Right forelimb (tissue), 1 donor: Measurements from ENCODE around the gene ABCA3.
"Not testable (repeated sequence)": the region's sequence is repeated elsewhere in the genome, so short reads cannot be mapped to it uniquely, and the experiment has no call there.

Experiments used
- DNase-seq: peaks from one replicate; pipeline ENCODE4 v3.0.0-alpha.2; 2018

The ABCA3 gene

DNA sequence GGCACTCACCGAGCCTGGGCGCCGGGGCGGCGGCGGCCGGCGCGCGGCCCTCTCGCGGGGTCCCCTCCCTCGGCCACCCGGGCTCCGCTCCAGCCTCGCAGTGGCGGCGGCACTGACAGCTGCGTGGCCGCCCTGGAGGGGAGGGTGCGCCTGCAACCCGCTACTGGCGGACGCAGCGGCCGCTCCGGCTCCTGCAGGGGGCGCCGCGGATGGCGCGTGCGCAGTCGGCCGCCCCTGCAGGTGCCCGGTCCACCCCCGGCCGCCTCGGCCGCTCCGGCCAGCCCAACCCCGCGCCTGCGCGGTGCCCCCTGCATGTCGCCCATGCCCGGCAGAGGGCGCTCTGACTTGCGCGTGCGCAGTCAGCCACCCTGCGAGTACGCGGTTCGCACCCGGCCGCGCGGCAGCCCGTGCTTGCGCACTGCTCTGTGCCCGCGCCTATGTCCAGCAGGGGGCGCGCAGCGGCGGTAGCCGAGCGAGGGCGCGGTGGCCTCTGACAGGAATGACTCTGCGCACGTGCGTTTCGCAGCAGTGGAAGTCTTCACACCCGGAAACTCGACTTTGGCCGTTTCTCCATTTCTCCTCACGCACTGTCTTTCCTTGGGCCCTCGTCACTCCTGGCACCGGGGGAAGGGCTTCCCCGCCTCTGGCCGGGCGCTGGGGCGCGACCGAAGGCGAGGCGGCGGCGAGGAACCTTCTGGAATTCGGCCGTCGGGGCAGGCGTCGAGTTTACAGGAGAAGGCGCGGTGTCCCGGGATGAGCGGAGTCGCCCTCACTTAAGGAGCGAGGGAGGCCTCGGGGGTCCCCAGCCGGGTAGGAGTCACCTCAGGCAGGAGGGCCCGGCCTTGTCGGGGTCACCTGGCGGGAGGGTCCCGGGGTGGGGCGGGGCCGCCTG is at the start of gene ABCA3:
ABCA3 (minus strand) TSS at position 165 of the 892 bp plus-strand sequence. CDS start 14,262 bp downstream, outside the sequence.
- peak; percentile 100 for DNase-seq

- DNase-seq = no peak
These were observed 48.4 kb upstream of the ABCA3 start for GRCh38 chr16:2388875-2389433.

DNA sequence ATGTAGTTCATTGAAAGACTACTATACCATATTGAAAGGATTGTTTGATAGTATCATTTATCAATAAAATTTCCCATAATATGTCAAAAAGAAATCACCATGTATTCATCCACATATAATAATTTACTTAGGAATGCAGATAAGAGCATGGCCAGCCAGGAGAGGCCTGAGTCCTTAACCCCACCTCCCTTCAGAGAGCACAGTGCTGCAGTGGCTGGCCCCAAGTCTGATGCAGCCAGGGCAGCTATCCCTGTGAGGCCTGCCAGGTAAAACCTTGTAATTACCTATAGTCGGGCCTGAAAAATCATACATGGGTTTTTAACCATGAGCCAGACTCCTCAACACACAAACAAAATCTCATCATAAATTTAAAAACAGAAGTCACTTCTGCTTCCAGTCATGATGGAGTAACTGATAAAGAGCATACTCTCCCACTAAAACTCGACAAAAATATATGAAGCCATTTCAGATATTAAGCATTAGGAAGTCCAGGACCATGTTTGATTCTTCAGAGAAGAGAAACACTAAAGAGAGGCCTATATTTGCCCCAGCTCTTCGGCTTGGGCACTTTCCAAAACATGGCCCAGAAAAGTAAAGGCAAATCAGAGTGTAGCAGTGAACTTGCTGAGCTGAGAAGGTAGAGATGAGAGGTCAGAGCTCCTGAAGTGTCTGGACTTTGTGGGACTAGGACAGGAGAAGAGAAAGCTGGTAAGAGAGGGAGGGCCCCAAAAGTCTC is 47.8 kb upstream of the ABCA3 start:
- no peak for DNase-seq

GRCh38 chr16:2386990-2387389 is 46.5 kb upstream of the ABCA3 start:
- DNase-seq = no peak

DNA sequence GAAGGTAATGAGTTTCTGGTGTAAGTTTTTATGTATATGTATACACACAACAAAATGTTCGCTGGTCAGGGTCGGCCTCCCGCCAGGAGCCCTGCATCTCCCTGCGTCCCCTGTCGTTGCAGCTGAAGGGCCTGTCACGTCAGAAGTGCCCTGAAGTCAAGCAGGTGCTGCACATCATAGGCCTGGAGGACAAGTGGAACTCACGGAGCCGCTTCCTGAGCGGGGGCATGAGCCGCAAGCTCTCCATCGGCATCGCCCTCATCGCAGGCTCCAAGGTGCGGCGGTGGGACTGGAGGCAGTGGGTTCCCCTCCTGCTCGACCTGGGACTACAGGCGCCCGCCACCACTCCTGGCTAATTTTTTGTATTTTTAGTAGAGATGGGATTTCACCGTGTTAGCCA is 45.5 kb upstream of the ABCA3 start:
- not testable (repeated sequence) for DNase-seq

GRCh38 chr16:2385190-2385836 is 44.8 kb upstream of the ABCA3 start:
- no peak for DNase-seq

DNA sequence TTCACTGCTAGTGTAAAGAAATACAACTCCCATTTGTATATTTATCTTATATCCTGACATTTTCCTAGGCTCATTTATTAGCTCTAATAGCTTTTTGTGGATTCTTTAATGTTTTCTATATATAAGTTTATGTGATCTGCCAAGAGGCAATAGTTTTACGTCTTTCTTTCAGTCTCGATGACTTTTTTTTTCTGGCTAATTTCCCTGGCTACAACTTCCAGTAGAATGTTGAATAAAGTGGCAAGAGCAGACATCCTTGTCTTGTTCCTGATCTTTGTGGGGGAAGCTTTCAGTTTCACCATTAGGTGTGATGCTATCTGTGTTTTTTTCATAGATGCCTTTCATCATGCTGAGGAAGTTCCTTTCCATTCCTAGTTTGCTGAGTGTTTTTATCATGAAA is 43.9 kb upstream of the ABCA3 start:
- no peak for DNase-seq

- no peak for DNase-seq
These were observed 43.0 kb upstream of the ABCA3 start for GRCh38 chr16:2383501-2383900.

DNA sequence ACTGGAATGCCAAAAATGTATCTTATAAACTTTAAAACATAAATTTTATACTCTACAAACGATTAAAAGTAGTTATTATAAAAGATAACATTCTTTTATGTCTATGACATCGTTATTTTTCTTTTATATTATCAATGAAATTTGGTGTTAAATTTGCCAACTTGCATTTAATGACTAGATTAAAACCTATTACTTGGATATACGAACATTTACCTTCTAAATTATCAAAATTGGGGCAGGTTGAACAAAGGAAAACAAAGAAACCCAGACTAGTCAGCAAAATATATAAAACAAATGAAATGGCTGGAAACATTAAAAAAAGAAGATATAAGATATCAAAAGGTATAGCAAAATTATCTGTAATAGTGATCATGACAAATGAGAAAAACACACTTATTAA is 34.1 kb upstream of the ABCA3 start:
- no peak for DNase-seq

GRCh38 chr16:2373176-2373575 is 32.6 kb upstream of the ABCA3 start:
- no peak for DNase-seq

- no peak for DNase-seq
These were observed 32.2 kb upstream of the ABCA3 start for GRCh38 chr16:2372684-2373083.

DNA sequence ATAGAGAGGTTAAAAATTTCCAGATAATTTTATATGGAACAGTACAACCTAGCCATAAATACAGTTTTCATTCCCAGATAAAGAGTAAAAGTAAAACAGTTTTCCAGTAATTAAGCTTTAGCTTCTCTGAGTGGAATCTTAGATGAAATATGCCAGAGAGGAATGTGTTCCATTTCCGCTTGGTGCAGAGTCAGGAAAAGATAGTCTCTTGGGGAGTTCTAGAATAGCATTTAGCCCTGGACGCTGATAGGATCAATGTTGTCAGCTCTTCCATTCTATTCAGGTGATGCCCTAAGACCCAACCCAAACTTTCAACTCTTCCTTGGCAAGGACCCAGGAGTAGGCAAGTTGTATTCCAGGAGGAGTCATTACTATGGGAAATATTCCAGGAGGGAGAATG is 30.9 kb upstream of the ABCA3 start:
- DNase-seq = no peak

GRCh38 chr16:2370721-2371120 is 30.2 kb upstream of the ABCA3 start:
- no peak for DNase-seq

DNA sequence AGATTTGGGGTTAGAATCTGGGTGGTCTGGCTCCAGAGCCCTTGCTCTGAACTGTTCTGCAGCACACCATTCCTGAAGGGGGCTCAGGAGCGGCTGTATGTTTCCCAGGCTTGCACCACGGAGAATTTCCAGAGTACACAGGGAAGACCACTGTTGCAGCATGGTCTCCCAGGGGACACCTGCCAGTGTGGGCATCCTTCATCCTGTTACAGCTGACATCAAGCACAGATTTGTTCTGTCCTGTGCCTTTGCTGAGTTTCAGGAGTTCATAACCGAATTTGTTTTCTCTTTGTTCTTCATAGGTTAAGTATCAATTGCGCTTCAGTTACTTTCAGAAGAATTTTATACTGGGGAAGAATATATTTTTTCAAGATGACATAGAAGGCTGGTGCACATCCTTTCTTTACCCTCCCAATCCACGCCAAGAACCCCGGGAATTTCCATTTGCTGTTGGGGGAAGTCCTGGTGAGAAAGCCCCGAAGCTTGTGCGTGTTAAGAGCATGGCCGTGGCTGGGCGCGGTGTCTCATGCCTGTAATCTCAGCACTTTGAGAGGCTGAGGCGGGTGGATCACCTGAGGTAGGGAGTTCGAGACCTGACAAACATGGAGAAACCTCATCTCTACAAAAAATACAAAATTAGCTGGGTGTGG is 26.3 kb upstream of the ABCA3 start:
- no peak for DNase-seq

GRCh38 chr16:2365397-2366294 is 25.1 kb upstream of the ABCA3 start:
- no peak for DNase-seq

DNA sequence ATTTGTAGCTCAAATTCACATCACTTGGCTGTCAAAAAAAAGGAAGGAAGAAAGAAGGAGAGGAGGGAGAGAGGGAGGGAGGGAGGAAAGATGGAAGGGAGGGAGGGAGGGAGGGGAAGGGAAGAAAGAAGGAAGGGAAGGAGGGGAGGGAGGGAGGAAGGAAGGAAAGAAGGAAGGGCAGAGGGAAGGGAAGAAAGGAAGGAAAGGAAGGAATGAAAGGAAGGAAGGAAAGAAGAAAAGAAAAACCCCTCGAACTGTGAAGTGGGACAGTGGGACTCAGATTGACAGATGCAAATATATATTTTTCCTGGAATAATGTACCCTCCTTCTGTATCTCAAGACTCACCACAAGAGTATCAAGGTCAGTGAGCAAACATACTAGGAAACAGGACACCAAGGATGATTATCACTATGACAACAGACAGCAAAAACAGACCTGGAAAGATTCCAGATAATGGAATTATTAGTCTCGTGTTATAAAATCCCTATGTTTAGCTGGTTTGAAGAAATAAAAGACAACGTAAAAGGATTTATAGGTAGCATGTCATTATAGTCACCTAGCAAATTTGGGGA is 24.2 kb upstream of the ABCA3 start:
- no peak for DNase-seq

DNA sequence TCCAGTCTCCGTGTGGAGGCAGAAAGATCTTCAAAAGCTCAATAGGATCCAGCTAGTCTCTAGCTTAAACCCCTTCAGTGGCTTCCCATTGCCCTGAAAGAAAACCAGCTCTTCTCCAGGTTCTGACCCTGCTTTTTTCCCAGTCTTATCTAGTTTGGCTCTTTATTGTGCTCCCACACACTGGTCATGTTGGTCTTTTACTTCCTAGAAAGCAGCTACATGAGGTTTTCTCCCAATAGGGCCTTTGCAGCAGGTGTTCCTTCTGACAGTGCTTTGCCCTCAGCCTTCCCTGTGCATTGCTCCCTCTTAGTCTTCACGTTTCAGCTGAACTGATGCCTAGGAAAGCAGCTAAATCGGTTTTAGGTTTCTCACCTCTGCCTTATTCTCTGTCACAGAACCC is 21.7 kb upstream of the ABCA3 start:
- no peak for DNase-seq

DNA sequence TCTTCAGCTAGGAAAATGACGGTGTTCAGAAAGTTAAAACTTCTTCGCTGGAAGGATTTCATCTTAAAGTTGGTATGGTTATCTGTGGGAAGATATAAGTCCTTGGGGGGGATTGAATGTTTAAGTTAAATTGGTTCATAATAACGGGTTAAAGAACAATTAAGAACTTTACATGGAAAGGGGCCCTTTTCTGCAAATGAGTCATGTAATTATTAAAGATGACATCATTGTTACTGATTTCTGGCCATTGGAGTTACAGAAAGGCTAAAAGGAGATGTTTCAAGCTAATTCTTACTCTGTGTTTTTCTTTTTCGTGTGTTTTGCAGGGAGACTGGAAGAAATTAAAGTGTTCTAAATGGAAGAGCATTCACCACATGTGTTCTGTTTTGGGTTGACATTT is 20.6 kb upstream of the ABCA3 start:
- no peak for DNase-seq

DNA sequence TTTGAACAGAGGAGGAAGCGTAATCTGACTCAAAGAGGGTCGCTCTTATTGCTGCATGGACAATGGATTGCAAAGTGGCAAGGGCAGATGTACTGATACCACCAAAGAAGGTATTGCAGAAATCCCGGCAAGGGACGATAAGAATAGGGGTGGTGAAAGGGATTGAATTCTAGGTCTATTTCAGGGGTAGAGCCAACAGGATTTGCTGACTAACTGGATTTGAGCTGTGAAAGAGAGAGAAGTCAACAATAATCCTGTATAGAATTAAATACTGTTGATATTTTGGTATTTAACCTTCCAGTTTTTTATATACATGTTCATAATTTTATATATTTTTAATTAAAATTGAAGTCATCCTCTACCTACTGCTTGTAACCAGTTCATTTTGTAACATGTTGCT is 19.4 kb upstream of the ABCA3 start:
- DNase-seq = no peak

DNA sequence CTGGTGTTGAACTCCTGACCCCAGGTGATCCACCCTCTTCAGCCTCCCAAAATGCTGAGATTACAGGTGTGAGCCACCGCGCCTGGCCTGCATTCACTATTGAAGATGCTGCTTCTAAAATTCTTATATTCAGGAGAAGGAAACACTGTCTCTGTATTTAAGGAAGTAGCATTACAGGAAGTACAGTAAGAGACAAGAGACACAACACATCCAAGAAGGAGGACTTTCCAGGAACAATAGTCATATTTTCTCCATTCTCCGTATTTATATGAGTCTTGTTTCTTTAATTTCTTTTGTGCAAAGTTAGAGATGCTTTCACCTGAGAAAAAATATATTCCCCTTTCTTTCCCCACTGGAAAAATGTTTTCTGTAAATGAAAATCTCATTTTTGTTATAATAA is 18.3 kb upstream of the ABCA3 start:
- no peak for DNase-seq

DNA sequence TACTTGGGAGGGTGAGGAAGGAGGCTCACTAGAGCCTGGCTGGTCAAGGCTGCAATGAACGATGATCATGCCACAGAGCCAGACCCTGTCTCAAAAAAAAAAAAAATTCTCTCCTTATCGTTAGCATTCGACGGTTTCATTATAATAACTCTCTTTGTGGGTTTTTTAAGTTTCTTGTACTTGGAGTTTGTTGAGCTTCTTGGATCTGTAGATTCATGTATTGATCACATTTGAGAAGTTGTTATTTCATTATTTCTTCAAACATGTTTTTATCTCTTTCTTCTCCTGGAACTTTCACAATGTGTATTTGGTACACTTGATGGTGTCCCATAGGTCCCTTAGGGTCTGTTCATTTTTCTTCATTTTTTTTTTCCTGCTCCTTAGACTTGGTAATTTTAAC is 16.8 kb upstream of the ABCA3 start:
- DNase-seq = no peak
